Measurements from ENCODE around the gene DGCR8.

DNA sequence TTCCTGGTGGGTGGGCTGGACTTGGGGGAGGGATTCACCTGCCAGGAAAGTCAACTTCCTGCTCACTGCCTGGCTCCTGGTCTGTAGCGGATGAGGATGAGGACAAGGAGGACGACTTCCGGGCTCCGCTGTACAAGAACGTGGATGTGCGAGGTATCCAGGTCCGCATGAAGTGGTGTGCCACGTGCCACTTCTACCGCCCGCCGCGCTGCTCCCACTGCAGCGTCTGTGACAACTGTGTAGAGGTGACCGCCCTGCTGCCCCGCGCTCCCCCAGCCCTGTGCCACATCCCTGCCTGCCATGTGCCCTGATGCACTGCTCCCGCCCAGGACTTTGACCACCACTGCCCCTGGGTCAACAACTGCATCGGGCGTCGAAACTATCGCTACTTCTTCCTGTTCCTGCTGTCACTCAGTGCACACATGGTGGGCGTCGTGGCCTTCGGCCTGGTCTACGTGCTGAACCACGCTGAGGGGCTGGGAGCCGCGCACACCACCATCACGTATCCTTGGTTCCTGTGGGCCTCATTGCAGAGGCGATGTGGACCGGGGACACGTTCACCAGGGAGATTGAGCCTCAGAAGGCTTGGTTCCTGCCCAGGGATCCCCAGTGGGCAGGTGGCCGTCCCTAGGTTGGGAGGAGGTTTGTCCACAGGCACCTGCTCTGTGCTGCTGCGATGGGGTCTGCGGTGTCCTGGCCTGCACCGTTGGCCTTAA lies 59.5 kb downstream of the DGCR8 start:
- no peak for TF ChIP-seq POLR2A (IDR thresholded peaks at IDR 0.05)
- TF ChIP-seq, protein P1, sequence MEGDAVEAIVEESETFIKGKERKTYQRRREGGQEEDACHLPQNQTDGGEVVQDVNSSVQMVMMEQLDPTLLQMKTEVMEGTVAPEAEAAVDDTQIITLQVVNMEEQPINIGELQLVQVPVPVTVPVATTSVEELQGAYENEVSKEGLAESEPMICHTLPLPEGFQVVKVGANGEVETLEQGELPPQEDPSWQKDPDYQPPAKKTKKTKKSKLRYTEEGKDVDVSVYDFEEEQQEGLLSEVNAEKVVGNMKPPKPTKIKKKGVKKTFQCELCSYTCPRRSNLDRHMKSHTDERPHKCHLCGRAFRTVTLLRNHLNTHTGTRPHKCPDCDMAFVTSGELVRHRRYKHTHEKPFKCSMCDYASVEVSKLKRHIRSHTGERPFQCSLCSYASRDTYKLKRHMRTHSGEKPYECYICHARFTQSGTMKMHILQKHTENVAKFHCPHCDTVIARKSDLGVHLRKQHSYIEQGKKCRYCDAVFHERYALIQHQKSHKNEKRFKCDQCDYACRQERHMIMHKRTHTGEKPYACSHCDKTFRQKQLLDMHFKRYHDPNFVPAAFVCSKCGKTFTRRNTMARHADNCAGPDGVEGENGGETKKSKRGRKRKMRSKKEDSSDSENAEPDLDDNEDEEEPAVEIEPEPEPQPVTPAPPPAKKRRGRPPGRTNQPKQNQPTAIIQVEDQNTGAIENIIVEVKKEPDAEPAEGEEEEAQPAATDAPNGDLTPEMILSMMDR (IDR thresholded peaks at IDR 0.05), result no peak
